NOMO-1 treated with dmso at 0.1 percent for 144 hours (cell line): Measurements from ENCODE around the gene CAMK2A.
"Not testable (repeated sequence)": the region's sequence is repeated elsewhere in the genome, so short reads cannot be mapped to it uniquely, and the experiment has no call there.

ENCODE experiments used
- DNase-seq: peaks from one replicate; lab custom pipeline; 2025; ENCODE audit not compliant: unreplicated experiment; lab: John Stamatoyannopoulos, UW

CAMK2A gene

DNA sequence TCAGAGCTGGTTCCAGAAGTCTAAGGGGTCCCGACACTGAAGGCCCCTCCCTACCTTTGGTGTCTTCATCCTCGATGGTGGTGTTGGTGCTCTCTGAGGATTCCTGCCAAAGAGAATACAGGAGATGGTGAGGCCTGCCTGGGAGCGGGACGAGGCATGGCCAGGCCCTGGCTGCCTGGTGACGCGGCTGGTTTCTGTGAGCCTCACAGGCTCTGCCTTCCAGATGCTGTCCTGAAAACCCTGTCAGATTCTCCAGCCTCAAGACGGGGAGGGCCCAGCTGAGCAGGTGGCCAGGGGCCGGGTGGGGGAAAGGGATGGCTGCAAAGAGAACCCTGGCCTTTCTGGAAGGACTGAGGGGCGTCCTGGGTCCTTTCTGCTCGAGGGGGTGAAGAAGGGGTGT lies 50.9 kb downstream of the CAMK2A start:
- DNase-seq, result no peak

DNA sequence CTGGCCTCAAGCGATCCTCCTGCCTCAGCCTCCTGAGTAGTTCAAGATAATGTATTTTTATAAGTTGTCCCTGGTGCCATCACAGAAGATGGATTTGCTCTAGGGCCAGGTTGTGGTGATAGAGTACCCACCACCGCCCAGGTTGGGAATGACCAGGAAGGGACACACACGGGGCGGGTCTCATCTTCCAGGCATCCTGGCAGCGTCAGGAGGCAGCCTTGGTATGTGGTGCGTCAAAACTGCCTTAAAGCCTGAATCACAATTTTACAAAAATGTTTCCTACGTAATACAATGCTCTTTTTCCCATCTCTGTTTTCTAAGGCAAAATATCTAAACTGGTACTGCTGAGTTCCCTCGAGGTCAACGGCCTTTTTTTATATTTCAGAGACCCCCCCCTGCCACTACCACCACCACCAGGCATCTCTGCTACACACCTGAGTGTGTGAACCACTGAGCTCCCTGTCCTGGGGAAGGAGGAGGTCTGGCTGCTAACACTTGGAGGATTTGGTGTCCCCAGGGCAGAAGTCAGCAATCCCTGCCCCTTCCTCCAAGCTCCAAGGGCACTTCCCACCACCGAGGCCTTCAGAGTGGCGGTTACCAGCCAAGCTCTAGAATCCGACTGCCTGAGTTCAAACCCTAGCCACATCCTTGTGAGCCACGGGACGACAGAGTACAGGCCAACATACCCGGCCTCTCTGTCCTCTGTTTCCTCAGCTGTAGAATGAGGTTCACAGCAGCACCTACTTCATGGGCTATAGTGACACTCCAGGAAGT lies 52.4 kb downstream of the CAMK2A start:
- no peak for DNase-seq

DNA sequence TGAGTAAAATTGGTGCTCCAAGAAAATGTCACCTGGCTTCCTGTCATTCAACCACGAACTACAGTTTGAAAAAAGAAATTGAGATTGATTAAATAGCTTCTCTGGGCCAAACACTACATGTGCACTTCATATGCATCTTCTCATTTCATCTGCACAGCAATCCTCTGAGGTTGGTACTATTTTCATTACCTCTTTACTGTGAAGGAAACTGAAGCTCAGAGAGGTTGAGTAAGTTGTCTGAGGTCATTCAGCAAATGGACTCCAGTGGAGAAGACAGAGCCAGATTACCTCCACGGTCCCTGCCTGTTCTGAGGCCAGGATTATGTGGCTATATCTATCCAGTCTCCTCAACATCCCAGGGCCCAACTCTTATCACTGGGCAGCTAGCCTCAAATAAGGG lies 53.3 kb downstream of the CAMK2A start:
- DNase-seq, result no peak

DNA sequence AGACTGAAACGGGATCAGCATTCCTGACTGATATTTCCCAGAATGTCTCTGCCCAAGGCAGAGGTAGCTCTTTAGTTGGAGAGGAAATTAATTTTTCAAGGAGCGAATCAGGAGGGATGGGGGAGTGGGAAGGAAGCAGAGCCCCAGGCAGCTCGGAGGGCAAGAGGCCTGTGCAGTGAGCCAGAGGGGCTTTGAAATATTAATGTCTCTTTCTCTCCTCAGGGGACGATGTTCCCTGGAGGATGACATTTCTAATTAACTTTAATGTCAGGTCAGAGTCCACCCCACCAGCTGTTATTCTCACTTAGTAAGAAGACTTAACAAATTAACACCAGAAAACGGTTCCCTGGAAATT lies 54.1 kb downstream of the CAMK2A start:
- DNase-seq, result no peak

DNA sequence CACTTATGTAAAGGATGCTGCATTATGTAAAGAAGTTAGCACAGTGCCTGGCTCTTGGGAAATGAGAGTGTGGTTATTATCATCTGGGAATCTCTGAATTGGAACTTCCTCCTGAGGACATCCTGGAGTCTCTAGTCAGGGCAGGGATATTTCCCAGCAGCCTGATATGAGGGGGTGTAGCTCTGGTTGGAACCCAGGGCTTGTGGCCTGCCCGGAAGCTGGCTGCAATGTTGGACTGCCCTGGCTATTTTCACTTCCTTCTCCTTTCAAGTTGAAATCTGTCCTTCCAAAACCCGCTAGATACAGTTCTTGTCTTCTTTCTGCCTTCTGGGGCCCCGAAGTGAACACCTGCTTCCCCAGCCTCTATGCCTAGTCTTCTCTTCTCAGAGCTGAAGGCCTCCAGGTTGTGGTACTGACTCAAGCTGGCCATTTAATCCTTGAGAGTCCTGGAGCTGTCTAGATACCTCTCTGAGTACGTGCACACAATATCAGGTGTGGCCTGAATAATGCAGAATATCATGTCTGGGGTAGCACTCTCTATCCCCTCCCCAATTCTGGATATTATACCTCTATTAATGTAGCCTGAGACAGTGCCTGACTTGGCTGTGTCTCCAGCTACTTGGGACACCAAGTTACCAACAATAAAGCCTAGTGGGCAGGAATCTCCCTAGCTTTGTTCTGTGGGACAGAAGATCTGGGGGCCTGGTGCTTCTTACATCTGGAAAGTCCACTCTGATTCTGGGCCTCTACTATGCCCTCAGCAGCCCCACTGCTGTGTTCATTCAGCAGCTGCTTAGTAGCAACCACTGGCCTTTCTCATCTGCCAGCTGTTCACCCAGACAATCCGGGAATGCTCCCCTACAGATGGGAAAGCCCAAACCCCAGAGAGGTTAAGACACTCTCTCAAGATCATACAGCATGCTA lies 54.7 kb downstream of the CAMK2A start:
- DNase-seq, result no peak

DNA sequence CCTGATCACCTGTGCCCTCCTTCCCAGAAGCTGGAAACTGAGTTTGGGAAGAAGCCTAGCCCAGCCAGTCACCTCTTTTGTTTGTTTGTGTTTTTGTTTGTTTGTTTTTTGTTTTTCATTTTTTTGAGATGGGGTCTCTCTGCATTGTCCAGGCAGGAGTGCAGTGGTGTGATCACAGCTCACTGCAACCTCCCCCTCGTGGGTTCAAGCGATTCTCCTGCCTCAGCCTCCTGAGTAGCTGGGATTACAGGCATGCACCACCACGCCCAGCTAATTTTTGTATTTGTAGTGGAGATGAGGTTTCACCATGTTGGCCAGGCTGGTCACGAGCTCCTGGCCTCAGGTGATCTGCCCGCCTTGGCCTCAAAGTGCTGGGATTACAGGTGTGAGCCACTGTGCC lies 55.9 kb downstream of the CAMK2A start:
- DNase-seq, result not testable (repeated sequence)

GRCh38 chr5:150230842-150231241 lies 58.7 kb downstream of the CAMK2A start:
- DNase-seq, result no peak

DNA sequence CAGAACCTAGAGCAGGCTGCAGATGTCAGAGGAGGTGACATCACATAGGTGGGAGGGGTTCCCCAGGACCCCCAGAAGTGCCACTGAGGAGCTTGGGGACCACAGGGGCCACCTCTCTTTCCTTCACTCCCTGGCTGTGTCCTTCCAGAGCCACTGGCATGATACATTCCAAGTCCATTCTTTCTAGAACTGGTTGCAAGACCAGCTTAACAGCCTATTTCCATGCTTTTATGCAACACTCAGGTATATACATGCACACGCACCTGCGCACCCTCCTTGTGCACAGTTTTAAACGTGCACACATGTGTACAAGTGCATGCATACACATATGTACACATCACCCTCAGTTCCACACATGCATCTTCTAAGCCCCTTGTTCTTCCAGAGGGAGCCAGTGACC lies 60.0 kb downstream of the CAMK2A start:
- DNase-seq, result no peak

DNA sequence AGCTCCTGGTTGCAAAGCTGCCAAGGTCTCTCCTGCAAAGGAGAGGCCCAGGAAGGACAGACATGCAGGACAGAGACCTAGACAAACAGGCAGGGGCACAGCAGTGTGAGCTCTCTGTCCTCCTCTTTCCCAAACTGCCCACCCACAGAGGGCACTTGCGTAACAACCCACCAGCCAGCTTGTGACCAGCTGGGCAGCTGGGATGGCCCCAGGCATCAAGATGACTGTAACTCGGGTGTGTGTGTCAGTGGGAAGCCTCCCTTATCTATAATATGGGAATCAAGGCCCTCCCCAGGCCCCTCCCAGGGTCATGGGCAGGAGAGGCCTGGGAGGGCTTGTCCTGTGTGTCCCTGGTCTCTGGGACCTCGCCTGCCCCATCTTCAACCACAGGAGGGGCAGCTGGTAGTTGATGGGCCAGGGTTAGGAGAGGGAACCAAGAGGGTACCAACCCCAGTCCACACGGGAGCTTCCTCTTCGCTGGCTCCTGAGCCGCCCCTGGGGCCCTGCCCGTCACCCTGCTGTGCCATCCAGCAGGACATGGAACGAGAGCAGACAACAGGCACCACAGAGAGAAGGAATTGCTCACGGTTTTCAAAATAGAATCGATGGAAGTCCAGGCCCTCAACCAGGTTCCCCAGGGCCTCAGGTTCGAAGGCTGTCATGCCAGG lies 61.8 kb downstream of the CAMK2A start:
- DNase-seq, result no peak

GRCh38 chr5:150227036-150227435 lies 62.5 kb downstream of the CAMK2A start:
- no peak for DNase-seq

GRCh38 chr5:150224483-150225027 lies 65.0 kb downstream of the CAMK2A start:
- no peak for DNase-seq

GRCh38 chr5:150223474-150223873 lies 66.1 kb downstream of the CAMK2A start:
- no peak for DNase-seq

DNA sequence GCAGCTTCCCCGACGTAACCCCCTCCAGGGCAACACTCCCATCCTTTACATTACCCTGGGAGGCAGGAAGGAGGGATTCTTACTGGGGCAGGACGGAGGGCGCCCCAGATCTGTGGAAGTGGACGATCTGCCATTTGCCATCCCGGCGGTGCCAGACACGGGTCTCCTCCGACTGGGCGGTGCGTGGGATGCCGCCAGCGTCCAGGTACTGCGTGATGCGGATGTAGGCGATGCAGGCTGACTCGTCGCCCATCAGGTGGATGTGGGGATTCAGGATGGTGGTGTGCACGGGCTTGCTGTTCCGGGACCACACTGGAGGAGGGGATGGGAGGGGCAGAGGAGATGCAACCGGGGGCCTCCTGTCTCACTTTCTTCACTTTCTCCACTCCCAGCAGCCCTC lies 66.7 kb downstream of the CAMK2A start:
- DNase-seq, result no peak

DNA sequence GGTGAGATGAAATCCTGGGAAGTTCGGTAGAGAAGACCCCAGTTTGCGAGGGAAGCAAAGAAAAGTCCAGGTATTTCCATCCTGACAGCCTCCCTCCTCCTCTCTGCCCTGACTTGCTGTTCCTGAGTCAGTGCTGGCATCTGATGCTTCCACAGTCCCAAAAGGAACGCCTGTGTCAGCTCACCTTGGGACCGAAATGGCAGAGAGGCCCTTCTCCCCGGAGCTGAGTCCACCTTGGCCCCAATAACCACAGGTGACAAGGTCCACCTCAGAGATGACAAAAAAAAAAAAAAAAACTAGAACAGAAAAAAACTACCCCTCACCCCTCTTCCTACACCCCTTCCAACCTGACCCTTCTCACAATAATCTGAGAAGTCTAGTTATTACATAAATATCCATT lies 68.1 kb downstream of the CAMK2A start:
- no peak for DNase-seq

DNA sequence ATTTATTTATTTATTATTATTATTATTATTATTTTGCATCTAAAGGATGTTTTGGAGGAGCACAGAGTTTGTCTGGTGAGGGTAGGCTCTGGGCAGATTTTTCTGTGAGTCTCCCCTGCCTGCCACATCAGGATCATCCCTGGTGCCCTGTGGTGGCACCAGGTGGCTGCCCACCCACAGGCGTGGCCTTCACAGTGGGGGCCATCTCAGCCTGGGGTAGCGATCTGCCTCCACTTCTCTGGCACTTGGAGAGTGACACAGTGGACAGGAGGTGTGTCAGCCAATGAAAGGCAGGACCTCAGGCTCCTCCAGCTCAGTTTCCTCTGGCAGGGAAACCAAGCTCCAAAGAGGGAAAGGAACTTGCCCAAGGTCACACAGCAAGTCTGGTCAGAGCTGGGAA lies 69.7 kb downstream of the CAMK2A start:
- no peak for DNase-seq

GRCh38 chr5:150219142-150219541 lies 70.4 kb downstream of the CAMK2A start:
- no peak for DNase-seq

DNA sequence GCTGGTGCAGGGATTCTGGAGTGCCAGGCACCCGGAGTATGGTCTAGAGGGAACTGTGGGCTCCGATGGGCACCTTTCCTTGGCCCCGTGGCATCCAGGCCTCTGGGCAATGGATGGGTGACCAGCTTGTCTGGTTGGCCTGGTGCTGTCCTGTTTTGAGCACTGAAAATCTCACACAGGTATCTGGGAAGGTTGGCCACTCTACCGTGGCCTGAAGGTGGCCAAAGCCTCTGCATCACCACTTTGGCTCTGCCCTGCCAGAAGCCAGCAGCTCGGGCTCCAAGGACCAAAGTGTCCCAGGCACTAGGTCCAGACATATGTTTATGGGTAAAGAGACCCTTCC lies 70.9 kb downstream of the CAMK2A start:
- DNase-seq, result no peak

DNA sequence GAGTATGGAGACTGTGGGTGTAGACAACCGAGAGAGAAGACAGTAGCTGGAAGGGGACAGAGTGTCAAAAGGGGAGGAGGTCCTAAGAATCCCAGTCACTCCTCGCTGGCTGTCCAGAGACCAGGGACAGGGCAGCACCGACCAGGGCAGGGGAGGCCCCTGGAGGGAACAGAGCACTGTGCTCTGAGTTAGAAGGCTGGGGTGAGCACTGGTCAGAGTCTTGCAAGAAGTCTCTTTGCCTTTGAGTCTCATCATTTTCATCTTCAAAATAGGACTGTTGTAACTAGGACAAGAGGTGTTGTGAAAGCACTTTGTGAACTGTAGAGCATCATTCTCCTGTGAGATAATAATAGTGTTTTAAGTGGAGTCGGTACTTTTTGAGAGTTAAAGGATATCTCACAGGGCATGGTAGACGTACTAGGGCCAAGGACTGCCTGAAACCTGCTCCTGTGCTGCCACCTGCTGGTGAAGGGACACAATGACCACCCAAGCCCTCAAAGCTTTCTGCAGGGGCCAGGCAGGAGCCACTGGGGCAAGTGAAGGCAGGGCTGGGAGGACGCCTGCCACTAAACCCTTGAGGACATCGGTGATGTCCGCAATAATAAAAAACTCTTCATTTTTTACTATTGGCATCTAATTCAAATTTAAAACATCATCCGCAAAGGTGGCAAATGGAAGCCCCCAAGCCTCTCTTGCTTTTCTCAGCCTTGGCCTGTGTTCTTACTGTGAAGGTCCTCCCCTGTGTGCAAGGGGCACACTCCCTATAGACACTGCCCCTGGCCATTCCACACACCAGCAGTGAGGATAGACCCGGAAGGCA lies 71.5 kb downstream of the CAMK2A start:
- DNase-seq, result peak; percentile 59

DNA sequence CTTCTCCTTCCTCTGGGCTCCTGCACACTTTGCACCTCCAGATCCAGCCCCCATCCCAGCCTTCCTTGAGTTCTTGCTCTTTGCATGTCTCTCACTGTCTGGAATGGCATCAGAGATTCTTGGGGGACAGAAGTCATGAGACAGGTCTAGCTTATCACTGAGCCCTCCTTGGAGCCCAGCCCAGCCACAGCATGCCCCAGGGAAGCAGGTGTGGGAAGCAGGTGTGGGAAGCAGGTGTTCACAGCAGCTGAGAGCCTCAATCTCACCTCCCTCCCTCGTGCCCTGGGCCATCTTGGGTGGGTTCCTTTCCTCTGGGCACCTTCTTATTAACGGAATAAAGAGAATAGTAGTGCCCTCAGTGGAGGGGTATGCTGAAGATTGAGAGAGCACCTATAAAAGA lies 72.5 kb downstream of the CAMK2A start:
- DNase-seq, result no peak

DNA sequence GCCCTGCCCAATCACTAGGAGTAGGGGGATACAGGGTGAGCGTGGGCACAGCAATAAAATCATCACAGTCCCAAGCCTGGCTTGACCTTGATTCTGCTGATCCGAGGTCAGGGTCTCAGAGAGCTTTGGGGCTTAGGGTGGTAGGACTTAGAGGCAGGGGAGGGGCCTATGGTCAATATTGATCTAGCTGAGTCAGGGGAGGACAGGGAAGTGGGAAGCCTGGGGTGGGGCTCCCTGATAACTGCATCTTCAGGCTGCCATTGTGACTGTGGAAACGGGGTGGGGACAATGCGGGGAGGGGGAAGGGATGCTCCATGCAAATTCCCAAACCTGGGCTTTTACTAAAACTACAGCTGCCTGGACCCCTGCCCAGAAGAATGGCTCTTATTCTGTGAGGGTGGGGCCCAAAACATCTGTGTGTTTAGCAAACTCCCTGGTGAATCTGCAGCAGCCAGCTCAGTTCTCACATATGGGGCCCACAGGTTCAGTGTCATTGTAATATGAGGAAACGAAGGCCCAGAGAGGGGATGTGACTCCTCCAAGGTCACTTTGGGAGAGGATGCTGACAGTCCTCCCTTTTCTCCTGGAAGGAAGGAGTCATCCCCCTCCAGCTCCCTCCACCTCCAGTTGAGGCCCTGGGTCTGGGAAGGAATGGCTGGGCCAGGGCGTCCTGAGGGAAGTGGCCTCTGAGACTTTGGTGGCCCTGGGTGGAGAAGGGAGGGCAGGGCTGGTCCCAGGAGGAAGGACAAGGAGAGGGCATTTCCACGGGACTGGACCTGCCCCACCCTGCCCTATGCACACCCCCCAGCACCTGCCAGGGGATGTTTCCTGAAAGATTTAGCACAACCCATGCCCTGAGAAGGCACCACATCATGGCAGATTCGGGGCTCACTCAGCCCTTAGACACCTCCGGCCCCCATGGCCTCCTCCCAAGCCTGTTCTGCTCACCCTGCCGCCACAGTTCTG lies 73.3 kb downstream of the CAMK2A start:
- no peak for DNase-seq
